ENCODE data around the gene TEX53.

DNA sequence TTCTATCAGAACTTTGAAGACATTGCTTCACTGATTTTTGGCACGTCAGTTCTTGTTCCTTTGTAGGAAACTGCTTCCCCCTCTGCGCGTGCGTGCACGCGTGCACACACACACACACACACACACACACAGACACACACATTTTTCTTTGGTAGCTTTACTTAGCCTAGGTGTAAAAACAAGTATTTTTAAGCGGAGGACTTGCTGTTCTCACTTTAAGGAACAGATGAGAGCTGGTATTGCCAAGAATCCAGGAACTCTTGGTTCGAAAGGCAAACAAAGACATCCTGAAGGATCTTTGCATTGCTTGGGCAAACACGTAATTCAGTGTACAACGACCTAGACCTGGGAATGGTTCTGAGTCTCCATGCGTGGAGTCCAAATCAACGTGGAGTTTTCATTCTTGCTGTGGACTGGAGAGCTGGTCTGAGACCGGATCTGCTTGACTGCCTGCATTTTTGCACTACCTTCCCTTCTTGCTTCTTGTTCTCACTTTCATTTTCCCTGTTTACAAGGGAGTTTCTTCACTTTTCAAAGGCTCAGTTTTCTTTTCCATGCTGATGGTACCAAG lies 38.3 kb downstream of the TEX53 start:
- TF ChIP-seq, protein P1, sequence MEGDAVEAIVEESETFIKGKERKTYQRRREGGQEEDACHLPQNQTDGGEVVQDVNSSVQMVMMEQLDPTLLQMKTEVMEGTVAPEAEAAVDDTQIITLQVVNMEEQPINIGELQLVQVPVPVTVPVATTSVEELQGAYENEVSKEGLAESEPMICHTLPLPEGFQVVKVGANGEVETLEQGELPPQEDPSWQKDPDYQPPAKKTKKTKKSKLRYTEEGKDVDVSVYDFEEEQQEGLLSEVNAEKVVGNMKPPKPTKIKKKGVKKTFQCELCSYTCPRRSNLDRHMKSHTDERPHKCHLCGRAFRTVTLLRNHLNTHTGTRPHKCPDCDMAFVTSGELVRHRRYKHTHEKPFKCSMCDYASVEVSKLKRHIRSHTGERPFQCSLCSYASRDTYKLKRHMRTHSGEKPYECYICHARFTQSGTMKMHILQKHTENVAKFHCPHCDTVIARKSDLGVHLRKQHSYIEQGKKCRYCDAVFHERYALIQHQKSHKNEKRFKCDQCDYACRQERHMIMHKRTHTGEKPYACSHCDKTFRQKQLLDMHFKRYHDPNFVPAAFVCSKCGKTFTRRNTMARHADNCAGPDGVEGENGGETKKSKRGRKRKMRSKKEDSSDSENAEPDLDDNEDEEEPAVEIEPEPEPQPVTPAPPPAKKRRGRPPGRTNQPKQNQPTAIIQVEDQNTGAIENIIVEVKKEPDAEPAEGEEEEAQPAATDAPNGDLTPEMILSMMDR (IDR thresholded peaks at IDR 0.05), result no peak
- TF ChIP-seq POLR2AphosphoS5 (IDR thresholded peaks at IDR 0.05; ENCODE audit: insufficient read depth in 1 of 2, low read depth in 1 of 2), result no peak

All from vagina (tissue), 2 donors.